IPS-18a (cell line): ENCODE results near the gene FHOD1.
A peak's percentile ranks its signal among the peaks of the same experiment; 100 is the strongest.

Source experiments
- H3K27ac ChIP-seq: one replicate; pipeline ENCODE4 v1.5.1; 2013; ENCODE audit warnings: low read length
- H3K27me3 ChIP-seq: one replicate; pipeline ENCODE4 v1.6.1; 2013; ENCODE audit warnings: mild to moderate bottlenecking, low read length; ENCODE audit not compliant: control insufficient read depth, insufficient read depth
- H3K36me3 ChIP-seq: one replicate; pipeline ENCODE4 v1.6.1; 2013; ENCODE audit warnings: low read depth, low read length; ENCODE audit not compliant: control insufficient read depth
- H3K4me1 ChIP-seq: one replicate; pipeline ENCODE4 v1.6.1; 2013; ENCODE audit warnings: low read depth, low read length; ENCODE audit not compliant: control insufficient read depth
- H3K4me3 ChIP-seq: one replicate; pipeline ENCODE4 v1.5.1; 2013; ENCODE audit warnings: low read length
- H3K9ac ChIP-seq: one replicate; pipeline ENCODE4 v1.6.1; 2013; ENCODE audit warnings: mild to moderate bottlenecking, low read length, moderate library complexity
- H3K9me3 ChIP-seq: one replicate; pipeline ENCODE4 v1.6.1; 2013; ENCODE audit warnings: low read depth, low read length; ENCODE audit not compliant: control insufficient read depth

FHOD1 gene

GRCh38 chr16:67206838-67207248 is 40.4 kb downstream of the FHOD1 start:
- Histone ChIP-seq H3K27ac (no peak overlapping the region), H3K4me1 (no peaks in the 10 kb centered on the region), H3K4me3 (no peak overlapping the region), H3K36me3 (peaks cover 7% of the 10 kb centered on the region), H3K9me3 (no peaks in the 10 kb centered on the region), H3K9ac (no peak overlapping the region), H3K27me3 (no peaks in the 10 kb centered on the region)

GRCh38 chr16:67206129-67206837 is 41.0 kb downstream of the FHOD1 start:
- Histone ChIP-seq H3K9me3 (no peaks in the 10 kb centered on the region), H3K36me3 (peaks cover 12% of the 10 kb centered on the region), H3K4me1 (no peaks in the 10 kb centered on the region), H3K27me3 (no peaks in the 10 kb centered on the region), H3K27ac (no peak overlapping the region), H3K4me3 (no peak overlapping the region), H3K9ac (no peak overlapping the region)

GRCh38 chr16:67204076-67204475 is 43.2 kb downstream of the FHOD1 start:
- Histone ChIP-seq H3K9me3 (no peaks in the 10 kb centered on the region), H3K27ac (no peak overlapping the region), H3K4me3 (no peak overlapping the region), H3K36me3 (peaks cover 12% of the 10 kb centered on the region), H3K9ac (no peak overlapping the region), H3K27me3 (no peaks in the 10 kb centered on the region), H3K4me1 (no peaks in the 10 kb centered on the region)

- no peaks in the 10 kb centered on the region for H3K9me3 ChIP-seq
- H3K27ac ChIP-seq: no peak overlapping the region
- peaks cover 12% of the 10 kb centered on the region for H3K36me3 ChIP-seq
- no peaks in the 10 kb centered on the region for H3K4me1 ChIP-seq
- H3K4me3 ChIP-seq: no peak overlapping the region
- H3K9ac ChIP-seq: no peak overlapping the region
- no peaks in the 10 kb centered on the region for H3K27me3 ChIP-seq
Measured at GRCh38 chr16:67202956-67203493, 44.3 kb downstream of the FHOD1 start.

- H3K36me3 ChIP-seq: peaks cover 17% of the 10 kb centered on the region
- no peaks in the 10 kb centered on the region for H3K9me3 ChIP-seq
- H3K4me3 ChIP-seq: no peak overlapping the region
Measured at GRCh38 chr16:67202426-67202825, 44.9 kb downstream of the FHOD1 start.

GRCh38 chr16:67201411-67202345 is 45.6 kb downstream of the FHOD1 start:
- Histone ChIP-seq H3K27me3 (no peaks in the 10 kb centered on the region), H3K9me3 (no peaks in the 10 kb centered on the region), H3K27ac (no peak overlapping the region), H3K9ac (no peak overlapping the region), H3K36me3 (peaks cover 24% of the 10 kb centered on the region), H3K4me3 (no peak overlapping the region), H3K4me1 (no peaks in the 10 kb centered on the region)

More at GRCh38 chr16:67202426-67202825, 44.9 kb downstream of the FHOD1 start:
- H3K4me1 ChIP-seq: no peaks in the 10 kb centered on the region
- no peak overlapping the region for H3K27ac ChIP-seq
- no peak overlapping the region for H3K9ac ChIP-seq
- H3K27me3 ChIP-seq: no peaks in the 10 kb centered on the region

GRCh38 chr16:67200491-67200890 is 46.8 kb downstream of the FHOD1 start:
- peaks cover 36% of the 10 kb centered on the region for H3K36me3 ChIP-seq
- no peak overlapping the region for H3K4me3 ChIP-seq
- no peaks in the 10 kb centered on the region for H3K27me3 ChIP-seq
- H3K4me1 ChIP-seq: no peaks in the 10 kb centered on the region
- H3K9me3 ChIP-seq: no peaks in the 10 kb centered on the region
- H3K9ac ChIP-seq: no peak overlapping the region
- no peak overlapping the region for H3K27ac ChIP-seq

- no peaks in the 10 kb centered on the region for H3K4me1 ChIP-seq
- no peak overlapping the region for H3K9ac ChIP-seq
- H3K9me3 ChIP-seq: no peaks in the 10 kb centered on the region
- H3K27ac ChIP-seq: no peak overlapping the region
- H3K27me3 ChIP-seq: no peaks in the 10 kb centered on the region
- peaks cover 43% of the 10 kb centered on the region for H3K36me3 ChIP-seq
- H3K4me3 ChIP-seq: peak overlapping the region; percentile 21
Measured at GRCh38 chr16:67199808-67200198, 47.5 kb downstream of the FHOD1 start.

- peaks cover 48% of the 10 kb centered on the region for H3K36me3 ChIP-seq
- H3K27me3 ChIP-seq: no peaks in the 10 kb centered on the region
- H3K27ac ChIP-seq: no peak within 1 kb of the TSS
- peak within 1 kb of the TSS; percentile 21 for H3K4me3 ChIP-seq
- H3K9me3 ChIP-seq: no peaks in the 10 kb centered on the region
- no peak within 1 kb of the TSS for H3K9ac ChIP-seq
- no peaks in the 10 kb centered on the region for H3K4me1 ChIP-seq
Measured at GRCh38 chr16:67199011-67199807, 48.1 kb downstream of the FHOD1 start, which contains the start of gene ELMO3. Gene ELMO3, plus strand, starts transcription at chr16:67199131. Its CDS starts 196 bp downstream, at chr16:67199327.

GRCh38 chr16:67198238-67198734 is 49.0 kb downstream of the FHOD1 start:
- Histone ChIP-seq H3K4me1 (no peaks in the 10 kb centered on the region), H3K27ac (no peak overlapping the region), H3K9me3 (no peaks in the 10 kb centered on the region), H3K9ac (no peak overlapping the region), H3K27me3 (no peaks in the 10 kb centered on the region), H3K4me3 (no peak overlapping the region), H3K36me3 (peaks cover 45% of the 10 kb centered on the region)

- Histone ChIP-seq H3K4me3 (no peak overlapping the region), H3K27ac (no peak overlapping the region), H3K36me3 (peaks cover 45% of the 10 kb centered on the region), H3K9ac (no peak overlapping the region), H3K9me3 (no peaks in the 10 kb centered on the region), H3K27me3 (no peaks in the 10 kb centered on the region), H3K4me1 (peaks cover 4% of the 10 kb centered on the region)
Measured at GRCh38 chr16:67197704-67198103, 49.6 kb downstream of the FHOD1 start.
